Mucosa of descending colon (tissue), 3 donors: ENCODE measurements around the gene TMEM87B. TPM values are rescaled to one million over a fixed set of nuclear protein-coding genes. Genes with fewer than 3 reads are reported as not detected.

Experiments
- ATAC-seq: fragments of 200-7000 bp; cut with Tn5 transposase; one replicate; pipeline ENCODE4 v1.9.1; 2020; ENCODE audit warnings: mild to moderate bottlenecking, moderate library complexity
- DNase-seq, 3 donors: peaks; one replicate each; pipeline ENCODE4 v3.0.0-alpha.2; 2020
- H3K36me3 ChIP-seq: fragments of 200-600 bp; one replicate; pipeline ENCODE4 v1.8.0; 2021; ENCODE audit warnings: low read depth, mild to moderate bottlenecking
- H3K4me1 ChIP-seq: fragments of 200-600 bp; one replicate; pipeline ENCODE4 v1.8.0; 2021; ENCODE audit warnings: low read depth, mild to moderate bottlenecking
- H3K4me3 ChIP-seq: fragments of 200-600 bp; one replicate; pipeline ENCODE4 v1.8.0; 2021; ENCODE audit warnings: mild to moderate bottlenecking
- H3K9me3 ChIP-seq: fragments of 200-600 bp; one replicate; pipeline ENCODE4 v1.8.0; 2021; ENCODE audit warnings: mild to moderate bottlenecking
- CTCF ChIP-seq: fragments of 200-600 bp; IDR thresholded peaks from one replicate; pipeline ENCODE4 v1.8.0; 2022; ENCODE audit warnings: antibody characterized with exemption, mild to moderate bottlenecking
- intact Hi-C, 2 donors: fragments of 100-400 bp; cut with DNase I in 1 of 2; cut with micrococcal nuclease in 1 of 2; formaldehyde crosslinking; loops; one replicate each; pipeline versions ENCODE4 v1.11.0 to v1.11.1; 2022; cut with DNase I, micrococcal nuclease
- total RNA-seq, 3 donors: library from RNA; stranded (reverse); fragmentation: NEBNext Ultra II Directional in 2 of 3; extraction: Animal tissue kit (Norgen Biotek cat#: 25700) in 2 of 3; gene quantifications; one replicate each; pipeline versions ENCODE4 v1.2.1 to v1.2.4, GENCODE V29; 2021 to 2023
- donor health status: DM: no; HTN: no; CAD: no; lungs with moderate emphysema.
- donor health status: DM: no; HTN: no; CAD: no.
- donor health status: DM: no; HTN: yes; CAD: no.

The TMEM87B gene
- total RNA-seq, 3 donors from 2014 or later: 39.2 to 72.2 (median 55.7) TPM

- intact Hi-C loops: no loop called here
- no peaks in the 10 kb centered on the region for H3K9me3 ChIP-seq
- no peak for TF ChIP-seq CTCF
- no peaks in the 10 kb centered on the region for H3K4me1 ChIP-seq
- ATAC-seq (no peak), DNase-seq (no peak)
- H3K36me3 ChIP-seq: no peaks in the 10 kb centered on the region
- no peak overlapping the region for H3K4me3 ChIP-seq
Measured at GRCh38 chr2:112161431-112162145, 106.5 kb downstream of the TMEM87B start.

- intact Hi-C loops: no loop called here
- Histone ChIP-seq H3K9me3 (no peaks in the 10 kb centered on the region), H3K4me3 (no peak overlapping the region), H3K4me1 (no peaks in the 10 kb centered on the region), H3K36me3 (no peaks in the 10 kb centered on the region)
- DNase-seq (no peak), ATAC-seq (no peak)
- no peak for TF ChIP-seq CTCF
Measured at GRCh38 chr2:112162341-112162740, 107.3 kb downstream of the TMEM87B start.

- H3K36me3 ChIP-seq: no peaks in the 10 kb centered on the region
- intact Hi-C loops: no loop called here
- TF ChIP-seq CTCF: no peak
- H3K4me3 ChIP-seq: no peak overlapping the region
- ATAC-seq (no peak), DNase-seq (no peak)
- H3K9me3 ChIP-seq: no peaks in the 10 kb centered on the region
- no peaks in the 10 kb centered on the region for H3K4me1 ChIP-seq
Measured at GRCh38 chr2:112162956-112163355, 107.9 kb downstream of the TMEM87B start.

- H3K4me1 ChIP-seq: no peaks in the 10 kb centered on the region
- H3K9me3 ChIP-seq: no peaks in the 10 kb centered on the region
- no peak for TF ChIP-seq CTCF
- DNase-seq (no peak), ATAC-seq (no peak)
- no peaks in the 10 kb centered on the region for H3K36me3 ChIP-seq
- H3K4me3 ChIP-seq: no peak overlapping the region
- intact Hi-C loops: no loop called here
Measured at GRCh38 chr2:112163541-112163981, 108.5 kb downstream of the TMEM87B start.

GRCh38 chr2:112164876-112165275 lies 109.8 kb downstream of the TMEM87B start:
- Histone ChIP-seq H3K9me3 (no peaks in the 10 kb centered on the region), H3K4me1 (no peaks in the 10 kb centered on the region), H3K36me3 (no peaks in the 10 kb centered on the region), H3K4me3 (no peak overlapping the region)
- DNase-seq (no peak), ATAC-seq (no peak)
- no peak for TF ChIP-seq CTCF
- intact Hi-C loops: no loop called here
